ENCODE data around the gene CCBE1.

Gene CCBE1

DNA sequence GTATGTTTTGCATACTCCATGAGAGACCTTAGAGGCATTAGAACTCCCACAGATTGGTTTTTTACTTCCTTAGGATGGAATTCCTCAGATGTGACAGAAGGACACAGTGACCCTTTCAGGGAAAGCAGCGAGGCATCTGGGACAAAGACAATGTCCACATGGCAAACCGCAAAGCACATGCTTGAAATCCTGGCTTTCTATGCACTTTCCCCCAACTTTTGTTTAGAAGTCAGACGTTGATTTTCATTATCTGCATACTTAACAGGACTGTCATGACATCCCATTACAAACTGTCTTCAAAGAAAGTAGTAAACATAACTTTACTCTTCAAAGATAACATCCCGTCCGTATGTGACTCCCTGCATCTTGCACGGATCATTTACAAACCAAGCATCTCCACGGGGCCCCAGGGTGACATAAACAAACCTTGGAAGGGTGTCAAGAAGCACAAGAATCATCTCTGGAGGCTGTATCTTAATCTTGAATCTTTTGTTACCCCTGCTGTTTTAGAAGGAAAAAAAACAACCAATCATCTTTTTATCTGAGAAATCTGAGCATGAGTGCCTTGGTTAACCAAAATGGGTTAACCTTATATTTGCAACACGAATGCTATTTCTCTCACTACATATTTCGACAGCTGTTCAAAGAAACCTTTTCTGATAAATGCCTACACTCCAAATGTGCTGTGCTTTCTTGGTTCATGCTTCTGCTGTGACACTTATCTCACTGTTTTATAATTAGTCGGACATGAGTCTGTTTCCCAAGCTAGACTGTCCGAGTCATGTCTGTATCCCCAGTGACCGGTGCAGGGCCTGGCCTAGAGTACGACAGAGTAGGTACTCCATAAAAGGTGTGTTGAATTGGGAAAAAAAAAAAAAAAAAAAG lies 90.8 kb downstream of the CCBE1 start:
- peak; percentile 33 to 59 for DNase-seq (ENCODE audit: low read depth in 2 of 2)
- H3K4me3 ChIP-seq (replicated peaks in 1 of 2; ENCODE audit: low read depth in 2 of 2, low read length in 2 of 2): no peak overlapping the region
- TF ChIP-seq CTCF (IDR thresholded peaks at IDR 0.05; ENCODE audit: low read depth, low read length): no peak

GRCh38 chr18:59605633-59606192 lies 91.5 kb downstream of the CCBE1 start:
- DNase-seq (ENCODE audit: low read depth in 2 of 2): peak; percentile 4 to 56

GRCh38 chr18:59604877-59605276 lies 92.3 kb downstream of the CCBE1 start:
- no peak overlapping the region for H3K4me3 ChIP-seq (replicated peaks in 1 of 2; ENCODE audit: low read depth in 2 of 2, low read length in 2 of 2)
- TF ChIP-seq CTCF (IDR thresholded peaks at IDR 0.05; ENCODE audit: low read depth, low read length): no peak
- no peak for DNase-seq (ENCODE audit: low read depth in 2 of 2)

More at GRCh38 chr18:59605633-59606192, 91.5 kb downstream of the CCBE1 start:
- H3K4me3 ChIP-seq (replicated peaks in 1 of 2; ENCODE audit: low read depth in 2 of 2, low read length in 2 of 2): no peak overlapping the region
- TF ChIP-seq CTCF (IDR thresholded peaks at IDR 0.05; ENCODE audit: low read depth, low read length): no peak

- no peak for TF ChIP-seq CTCF (IDR thresholded peaks at IDR 0.05; ENCODE audit: low read depth, low read length)
- H3K4me3 ChIP-seq (replicated peaks in 1 of 2; ENCODE audit: low read depth in 2 of 2, low read length in 2 of 2): no peak overlapping the region
- DNase-seq (ENCODE audit: low read depth in 2 of 2): no peak
Measured at GRCh38 chr18:59597049-59597448, 100.2 kb downstream of the CCBE1 start.

DNA sequence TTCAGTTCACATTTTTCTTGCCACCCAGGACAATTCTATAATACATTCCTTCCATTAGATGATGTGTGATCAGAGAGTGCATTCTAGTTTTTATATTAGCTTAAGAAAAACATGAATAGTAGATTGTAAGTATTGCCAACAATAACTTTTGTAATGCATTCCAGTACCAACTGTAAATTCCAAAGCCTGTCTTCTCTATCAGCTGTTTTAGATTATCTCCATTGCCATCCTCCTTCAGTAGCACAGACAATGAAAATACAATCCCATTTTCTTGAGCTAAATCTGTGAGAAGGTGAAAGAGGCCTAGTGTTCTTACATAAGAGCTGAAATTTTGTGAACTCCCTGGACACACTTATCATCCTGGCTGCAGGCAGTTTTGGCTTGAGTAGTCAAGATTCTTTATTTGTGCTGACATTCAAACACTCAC lies 103.9 kb downstream of the CCBE1 start:
- no peak overlapping the region for H3K4me3 ChIP-seq (replicated peaks in 1 of 2; ENCODE audit: low read depth in 2 of 2, low read length in 2 of 2)
- no peak for TF ChIP-seq CTCF (IDR thresholded peaks at IDR 0.05; ENCODE audit: low read depth, low read length)
- DNase-seq (ENCODE audit: low read depth in 2 of 2): peak; percentile 55 to 66

DNA sequence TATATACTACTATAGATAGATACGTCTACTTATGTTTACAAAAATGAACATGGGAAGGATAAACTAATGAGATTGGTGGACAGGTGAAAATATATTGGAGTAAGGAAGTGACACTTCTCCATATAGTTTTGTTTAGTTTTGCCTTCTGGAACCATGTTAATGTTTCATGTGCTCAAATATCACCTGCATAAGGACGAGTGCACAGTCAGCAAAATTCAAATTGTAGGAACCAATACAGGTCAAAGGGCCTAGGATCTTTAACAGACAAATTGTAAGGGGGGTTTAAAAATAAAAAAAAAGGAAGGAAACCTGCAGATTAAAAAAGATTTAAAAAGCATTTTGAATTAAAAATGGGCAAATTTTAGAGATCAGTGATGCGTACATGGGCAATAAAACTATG lies 104.6 kb downstream of the CCBE1 start:
- TF ChIP-seq CTCF (IDR thresholded peaks at IDR 0.05; ENCODE audit: low read depth, low read length): no peak
- no peak for DNase-seq (ENCODE audit: low read depth in 2 of 2)

More for the DNA sequence above, 104.6 kb downstream of the CCBE1 start:
- no peak overlapping the region for H3K4me3 ChIP-seq (replicated peaks in 1 of 2; ENCODE audit: low read depth in 2 of 2, low read length in 2 of 2)

Data from cardiac fibroblast (primary cell).